Skin epidermis (tissue), 12 donors: ENCODE data around the gene BSN.
"Not testable (repeated sequence)": the region's sequence is repeated elsewhere in the genome, so short reads cannot be mapped to it uniquely, and the experiment has no call there.

ENCODE experiments used
- H3K27ac ChIP-seq, 21 experiments: fragments of 200-600 bp; sonication (generic) in 11 of 21; one replicate each; pipeline ENCODE4 v1.5.0; 2020; ENCODE audit warnings: mild to moderate bottlenecking in 3 of 21, inconsistent platforms in 2 of 21, moderate library complexity in 2 of 21
- H3K4me3 ChIP-seq, 7 experiments: fragments of 200-600 bp; sonication (generic) in 2 of 7; one replicate each; pipeline ENCODE4 v1.5.0; 2020; ENCODE audit warnings: inconsistent platforms in 2 of 7, mild to moderate bottlenecking in 2 of 7, moderate library complexity in 1 of 7

Gene BSN

DNA sequence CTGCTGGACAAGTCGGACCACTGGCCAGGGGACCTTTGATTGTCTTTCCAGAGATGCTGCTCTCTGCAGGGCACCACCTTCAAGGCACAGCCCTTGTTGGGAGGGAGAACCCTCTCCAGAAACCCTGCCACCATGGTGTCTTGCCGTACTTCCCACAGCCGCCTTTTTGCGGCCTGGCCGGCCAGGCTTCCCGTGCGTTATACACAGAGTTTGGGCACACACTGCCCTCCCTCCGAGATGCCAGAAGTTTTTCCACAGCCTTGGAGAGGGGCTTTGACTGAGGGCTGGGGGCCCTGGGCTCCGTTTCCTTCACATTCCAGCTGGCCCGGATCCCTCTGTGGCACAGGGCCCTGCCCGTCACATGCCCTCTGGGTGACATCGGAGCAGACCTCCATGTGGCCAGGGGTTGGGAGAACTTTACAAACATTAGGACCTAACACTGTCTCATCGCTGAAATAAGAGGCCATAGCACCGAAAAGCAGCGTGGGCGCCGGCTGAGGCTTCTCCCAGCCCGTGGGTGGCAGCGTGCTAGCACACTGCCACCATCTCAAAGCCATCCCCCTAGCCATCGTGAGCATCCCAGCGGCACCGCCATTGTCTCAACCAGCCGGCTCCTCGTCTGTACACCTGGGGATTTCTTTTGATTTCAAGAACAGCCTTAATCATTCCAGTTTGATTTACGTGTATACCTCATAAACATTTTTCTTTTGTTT is 113.6 kb downstream of the BSN start:
- Histone ChIP-seq H3K4me3 (no peak overlapping the region), H3K27ac (no peak overlapping the region)

DNA sequence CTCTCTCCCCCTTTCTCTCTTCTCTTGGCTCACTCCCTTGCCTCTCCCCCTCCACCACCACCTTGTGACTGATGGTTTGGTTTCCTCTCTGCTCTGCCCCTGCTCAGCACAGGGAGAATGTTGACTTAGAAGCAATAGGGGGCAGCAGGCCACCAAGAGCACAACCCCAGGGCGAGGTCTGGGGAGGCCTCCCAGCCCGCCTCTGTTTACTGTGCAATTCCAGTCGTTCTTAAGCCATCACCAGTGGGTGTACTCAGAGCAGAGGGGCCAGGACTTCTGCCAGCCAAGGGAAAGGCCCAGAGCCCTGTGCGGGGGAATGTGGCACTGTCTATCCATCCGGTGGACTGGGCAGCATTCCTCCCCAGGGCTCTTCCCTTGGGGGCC is 114.1 kb downstream of the BSN start:
- H3K27ac ChIP-seq: no peak overlapping the region
- H3K4me3 ChIP-seq: no peak overlapping the region

DNA sequence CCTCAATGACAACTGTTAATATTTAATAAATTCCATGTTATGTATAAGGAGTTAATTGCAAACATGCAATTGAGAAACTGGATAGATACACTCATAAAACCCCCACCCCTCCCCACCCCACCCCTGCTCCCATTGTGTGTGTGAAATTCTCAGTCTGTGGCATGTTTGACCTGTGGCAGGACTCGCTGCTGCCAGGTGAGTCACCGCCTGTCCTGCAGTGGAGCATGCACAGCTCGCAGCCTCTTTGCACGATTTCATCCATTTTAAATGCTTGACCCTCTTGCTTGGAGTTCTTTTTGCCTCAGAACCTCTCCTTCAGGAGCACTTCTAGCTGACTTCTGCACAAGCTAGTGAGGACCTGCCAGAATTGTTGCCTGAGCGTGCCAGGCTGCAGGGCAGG is 114.6 kb downstream of the BSN start:
- Histone ChIP-seq H3K4me3 (no peak overlapping the region), H3K27ac (no peak overlapping the region)

DNA sequence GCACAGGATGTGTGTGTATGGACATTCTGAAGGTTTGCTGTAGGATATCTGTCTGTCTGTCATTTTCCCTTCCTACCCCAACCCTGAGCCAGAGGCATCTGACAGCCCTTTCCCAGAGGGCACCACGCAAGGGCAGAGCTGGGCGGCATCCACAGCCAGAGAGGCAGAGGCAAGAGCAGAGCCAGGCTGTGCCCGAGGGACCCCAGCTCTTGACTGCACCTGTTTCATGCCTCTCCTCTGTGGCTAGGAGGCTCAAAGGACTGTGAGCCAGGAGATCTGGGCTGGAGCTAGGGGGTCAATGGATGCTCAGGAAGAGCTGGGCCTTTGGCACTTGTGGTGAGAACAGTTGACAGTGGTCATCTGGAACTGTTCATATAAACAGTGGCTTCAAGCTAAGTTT is 115.1 kb downstream of the BSN start:
- no peak overlapping the region for H3K27ac ChIP-seq

DNA sequence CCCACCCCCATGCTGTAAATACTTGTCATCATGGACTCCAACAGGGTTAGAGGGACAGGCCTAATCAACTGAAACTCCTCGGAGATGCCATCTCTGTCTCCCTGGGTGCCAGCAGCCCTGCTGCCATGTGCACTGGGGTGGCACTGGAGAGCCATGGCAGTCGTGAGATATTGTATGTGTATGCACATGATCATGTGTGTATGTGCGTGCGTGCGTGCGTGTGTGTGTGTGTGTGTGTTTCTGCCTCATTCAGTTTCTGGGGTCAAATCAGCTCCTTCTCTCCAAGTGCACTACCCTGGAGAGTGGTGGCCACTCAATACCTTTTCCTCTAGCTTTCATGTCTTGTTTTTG is 116.6 kb downstream of the BSN start:
- H3K27ac ChIP-seq: no peak overlapping the region
- H3K4me3 ChIP-seq: no peak overlapping the region

More for the DNA sequence above, 115.1 kb downstream of the BSN start:
- no peak overlapping the region for H3K4me3 ChIP-seq

DNA sequence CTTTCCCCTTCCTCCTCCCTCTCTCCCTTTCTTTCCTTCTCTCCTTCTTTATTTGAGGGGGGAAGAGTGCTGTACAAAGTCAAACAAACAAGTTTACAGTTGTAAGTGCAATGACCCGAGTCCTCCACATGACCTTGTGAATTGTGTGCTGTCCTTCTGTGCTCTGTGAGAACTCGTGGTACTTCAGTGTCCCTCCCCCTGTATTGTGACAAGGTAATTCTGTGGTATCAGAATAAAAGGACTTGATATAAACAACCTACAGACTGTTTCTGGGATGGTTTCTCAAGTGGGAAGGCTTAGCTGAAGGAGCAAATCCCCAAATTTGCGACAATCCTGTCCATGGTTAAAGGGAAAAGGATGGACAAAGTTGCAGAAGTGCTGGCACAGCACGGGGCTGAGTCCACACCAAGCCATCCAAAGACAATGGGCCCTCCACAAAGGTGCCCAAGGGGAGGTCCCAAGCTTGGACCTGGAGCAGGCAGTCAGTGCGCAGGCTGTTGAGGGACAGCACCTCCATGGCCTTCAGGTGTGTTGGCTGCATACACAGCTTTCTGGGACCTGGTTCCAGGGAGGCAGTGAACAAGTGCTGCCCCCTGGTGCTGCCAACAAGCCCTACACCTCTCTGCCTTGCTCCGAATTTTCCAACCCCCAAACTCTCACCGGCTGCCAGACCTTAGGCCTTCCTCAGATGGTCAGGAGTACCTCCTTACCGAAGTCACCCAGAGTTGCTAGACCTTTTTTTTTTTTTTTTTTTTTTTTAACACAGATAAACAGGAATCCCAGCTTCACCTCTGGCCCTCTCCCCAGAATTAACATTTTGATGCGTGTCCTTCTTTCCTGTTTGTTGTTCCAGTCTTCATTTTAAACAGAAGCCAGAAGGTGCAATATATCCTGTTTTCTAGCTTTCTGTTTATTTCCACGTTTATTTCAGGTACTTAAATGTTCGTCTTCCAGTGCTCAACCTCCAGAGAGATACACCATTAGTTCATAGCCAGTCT is 117.3 kb downstream of the BSN start:
- Histone ChIP-seq H3K27ac (no peak overlapping the region), H3K4me3 (no peak overlapping the region)

DNA sequence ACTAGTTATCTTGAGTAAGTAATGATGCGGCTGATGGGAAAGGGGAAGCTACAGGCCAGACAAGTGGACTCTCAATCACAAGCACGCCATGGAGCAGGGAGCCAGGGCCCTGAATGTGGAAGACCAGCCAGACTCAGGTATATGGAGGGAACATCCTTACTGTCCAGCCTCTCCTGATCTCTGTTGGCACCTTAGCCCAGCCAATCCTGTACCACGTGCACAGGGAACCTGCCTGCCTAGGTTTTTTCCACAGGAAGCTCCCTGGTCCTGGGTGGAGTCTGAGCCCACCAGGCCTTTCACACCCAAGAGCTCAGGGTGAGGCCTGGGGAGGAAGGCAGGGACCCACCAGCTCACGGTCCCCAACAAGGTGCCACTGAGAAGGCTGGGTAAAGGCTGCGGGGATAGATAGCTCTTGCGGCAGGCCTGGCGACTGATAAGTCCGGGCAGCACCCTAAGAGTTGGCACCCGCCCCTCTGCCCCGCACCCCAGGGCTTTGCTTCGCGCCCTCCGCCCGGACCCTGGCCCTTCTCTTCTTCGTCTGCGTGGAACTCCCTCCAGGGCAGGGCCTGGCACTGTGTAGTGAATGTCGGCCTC is 118.9 kb downstream of the BSN start:
- H3K4me3 ChIP-seq: peak overlapping the region; percentile 66 to 98 (median 72)
- H3K27ac ChIP-seq: peak overlapping the region in 20 of 21 experiments; percentile 75 to 98 (median 90)

DNA sequence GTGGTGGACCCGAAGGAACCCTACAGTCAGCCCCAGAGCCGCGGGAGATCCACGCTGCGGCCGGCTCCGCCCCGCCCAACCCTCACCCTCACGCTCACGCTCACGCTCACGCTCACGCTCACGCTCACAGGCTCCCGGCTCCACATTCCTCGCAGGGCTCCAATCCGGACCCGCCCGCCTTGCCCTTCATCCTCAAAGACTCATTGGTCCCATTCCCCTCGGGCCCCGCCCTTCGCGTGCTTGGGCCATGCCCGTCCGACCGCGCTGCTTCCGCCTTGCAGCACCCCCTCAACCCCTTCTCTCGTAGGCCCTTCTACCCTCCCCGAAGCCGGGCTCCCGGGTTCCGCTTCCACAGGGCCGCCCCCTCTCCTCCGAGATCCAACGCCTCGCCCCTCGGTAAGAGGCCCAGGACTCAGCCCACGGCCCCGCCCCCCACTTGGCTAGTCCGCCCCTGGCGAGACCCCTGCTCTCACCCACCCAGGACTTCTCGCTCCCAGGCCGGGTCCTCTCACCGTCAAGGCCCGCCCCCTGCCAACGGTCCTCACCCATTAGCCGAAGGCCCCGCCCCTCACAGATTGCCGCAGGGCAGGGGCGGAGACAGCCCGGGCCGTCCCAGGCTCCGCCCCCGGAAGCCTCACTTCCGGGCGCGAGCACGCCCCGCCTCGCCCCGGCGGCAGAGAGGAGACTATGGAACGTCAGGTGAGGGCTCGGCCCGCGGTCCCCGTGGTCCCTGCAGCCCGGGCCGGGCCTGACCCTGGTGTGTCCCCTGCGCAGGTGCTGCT is 119.6 kb downstream of the BSN start, which contains the start of gene APEH:
TSS of gene APEH (plus strand) at position 637 of the 782 bp plus-strand sequence. CDS start at position 688, 51 bp downstream.
- peak within 1 kb of the TSS; percentile 66 to 98 (median 72) for H3K4me3 ChIP-seq
- H3K27ac ChIP-seq: peak within 1 kb of the TSS; percentile 56 to 98 (median 90)

DNA sequence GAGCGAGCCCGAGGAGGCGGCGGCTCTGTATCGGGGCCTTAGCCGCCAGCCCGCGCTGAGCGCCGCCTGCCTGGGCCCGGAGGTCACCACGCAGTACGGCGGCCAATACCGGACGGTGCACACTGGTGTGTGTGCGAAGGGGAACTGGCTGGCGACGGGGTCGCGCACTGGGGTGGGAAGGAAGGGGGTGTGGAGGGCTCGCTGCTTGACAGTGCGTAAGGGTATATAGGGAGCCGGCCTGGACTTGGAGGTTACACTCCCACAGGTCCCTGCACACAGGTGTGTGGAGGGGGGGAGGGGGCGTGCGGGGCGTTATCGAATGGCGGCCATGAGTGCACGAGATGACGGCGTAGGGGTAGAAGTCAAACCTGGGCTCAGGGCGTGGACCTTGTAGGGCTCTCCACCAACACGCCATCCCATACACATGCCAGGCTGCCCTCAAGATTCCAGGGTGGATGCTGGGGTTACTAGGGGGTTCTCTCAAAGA is 120.3 kb downstream of the BSN start:
- Histone ChIP-seq H3K4me3 (peak overlapping the region; percentile 66 to 98 (median 72)), H3K27ac (peak overlapping the region; percentile 56 to 98 (median 90))

DNA sequence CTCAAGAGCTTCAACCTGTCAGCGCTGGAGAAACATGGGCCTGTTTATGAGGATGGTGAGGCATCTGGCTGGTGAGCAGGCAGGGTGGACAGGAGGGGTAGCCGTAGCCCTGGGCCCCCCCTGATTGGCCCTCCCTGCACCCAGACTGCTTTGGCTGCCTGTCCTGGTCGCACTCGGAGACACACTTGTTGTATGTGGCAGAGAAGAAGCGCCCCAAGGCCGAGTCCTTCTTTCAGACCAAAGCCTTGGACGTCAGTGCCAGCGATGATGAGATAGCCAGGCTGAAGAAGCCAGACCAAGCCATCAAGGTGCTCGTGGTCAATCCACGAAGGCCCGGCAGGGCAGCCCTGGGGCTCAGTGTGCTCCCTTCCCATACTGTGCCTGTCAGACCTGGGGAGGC is 121.6 kb downstream of the BSN start:
- Histone ChIP-seq H3K27ac (no peak overlapping the region), H3K4me3 (no peak overlapping the region)

DNA sequence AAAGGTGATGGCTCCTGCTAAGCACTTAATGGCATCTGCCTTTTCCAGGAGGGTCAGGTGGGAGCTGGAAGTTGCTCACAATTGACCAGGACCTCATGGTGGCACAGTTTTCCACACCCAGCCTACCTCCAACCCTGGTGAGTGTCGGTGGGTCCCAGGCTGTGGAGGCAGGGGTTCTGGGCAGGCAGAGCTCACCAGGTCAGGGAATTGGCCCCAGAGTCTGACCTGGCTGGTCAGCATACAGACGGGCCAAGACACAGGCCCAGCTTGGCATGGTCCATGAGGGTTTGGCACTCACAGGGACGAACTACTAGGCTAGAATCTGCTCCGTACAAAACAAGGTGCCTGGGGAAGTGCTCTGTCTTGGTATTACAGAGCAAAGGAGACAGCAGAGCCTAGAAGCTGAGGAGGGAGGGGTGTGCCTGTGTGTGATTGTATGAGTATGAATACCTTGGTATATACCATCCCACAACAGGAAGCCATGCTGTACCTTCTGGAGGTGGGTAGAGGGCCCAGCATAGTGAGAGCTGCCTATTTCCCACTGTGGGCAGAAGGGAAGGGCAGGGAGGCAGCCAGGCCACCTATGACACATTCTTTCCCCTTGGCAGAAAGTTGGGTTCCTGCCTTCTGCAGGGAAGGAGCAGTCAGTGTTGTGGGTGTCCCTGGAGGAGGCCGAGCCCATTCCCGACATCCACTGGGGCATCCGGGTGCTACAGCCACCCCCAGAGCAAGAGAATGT is 126.4 kb downstream of the BSN start:
- no peak overlapping the region for H3K4me3 ChIP-seq

DNA sequence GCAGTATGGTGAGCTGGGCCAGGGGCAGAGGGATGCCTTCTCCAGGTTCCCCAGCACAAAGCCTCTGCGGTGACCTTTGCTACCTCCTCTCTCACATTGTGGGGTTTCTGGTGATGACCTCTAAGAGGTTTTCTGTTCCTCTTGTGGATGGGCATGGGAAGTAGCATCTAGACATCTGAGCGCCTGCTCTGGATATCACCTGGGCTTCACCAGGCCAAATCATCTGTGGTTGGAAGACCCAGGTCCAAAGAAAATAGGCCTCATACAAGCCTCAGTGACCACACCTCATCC is 126.9 kb downstream of the BSN start:
- H3K4me3 ChIP-seq: no peak overlapping the region
- no peak overlapping the region for H3K27ac ChIP-seq

More for the DNA sequence above, 126.4 kb downstream of the BSN start:
- no peak overlapping the region for H3K27ac ChIP-seq

DNA sequence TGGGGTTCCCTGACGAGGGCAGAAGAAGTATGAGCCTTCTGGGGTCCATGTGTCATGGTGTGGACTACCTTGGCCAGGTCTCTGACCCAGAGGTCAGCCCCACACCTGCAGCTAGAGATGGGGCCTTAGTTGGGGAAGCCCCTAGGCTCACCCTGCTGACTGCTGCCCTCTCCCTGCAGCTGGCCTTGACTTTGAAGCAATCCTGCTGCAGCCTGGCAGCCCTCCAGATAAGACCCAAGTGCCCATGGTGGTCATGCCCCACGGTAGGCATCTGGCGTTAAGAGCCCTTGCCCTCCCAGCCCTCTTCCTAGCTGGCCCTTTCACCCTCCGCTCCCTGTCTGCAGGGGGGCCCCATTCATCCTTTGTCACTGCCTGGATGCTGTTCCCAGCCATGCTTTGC is 127.3 kb downstream of the BSN start:
- no peak overlapping the region for H3K27ac ChIP-seq
- no peak overlapping the region for H3K4me3 ChIP-seq

DNA sequence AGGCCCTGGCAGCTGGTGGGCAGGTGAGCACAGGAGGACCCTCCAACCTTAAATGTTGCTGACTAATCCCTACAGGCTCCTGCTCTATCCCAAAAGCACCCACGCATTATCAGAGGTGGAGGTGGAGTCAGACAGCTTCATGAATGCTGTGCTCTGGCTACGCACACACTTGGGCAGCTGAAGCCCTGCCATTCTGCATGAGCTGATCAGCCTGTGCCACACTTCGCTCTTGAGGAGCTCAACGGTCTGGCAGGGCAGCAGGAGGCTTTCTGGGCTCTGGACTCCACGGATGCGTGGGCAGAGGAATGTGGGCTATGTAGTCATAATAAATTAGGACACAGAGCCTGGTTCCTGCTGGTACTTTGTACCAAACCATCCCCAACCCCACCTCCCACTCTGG is 128.9 kb downstream of the BSN start:
- H3K4me3 ChIP-seq: no peak overlapping the region
- no peak overlapping the region for H3K27ac ChIP-seq

DNA sequence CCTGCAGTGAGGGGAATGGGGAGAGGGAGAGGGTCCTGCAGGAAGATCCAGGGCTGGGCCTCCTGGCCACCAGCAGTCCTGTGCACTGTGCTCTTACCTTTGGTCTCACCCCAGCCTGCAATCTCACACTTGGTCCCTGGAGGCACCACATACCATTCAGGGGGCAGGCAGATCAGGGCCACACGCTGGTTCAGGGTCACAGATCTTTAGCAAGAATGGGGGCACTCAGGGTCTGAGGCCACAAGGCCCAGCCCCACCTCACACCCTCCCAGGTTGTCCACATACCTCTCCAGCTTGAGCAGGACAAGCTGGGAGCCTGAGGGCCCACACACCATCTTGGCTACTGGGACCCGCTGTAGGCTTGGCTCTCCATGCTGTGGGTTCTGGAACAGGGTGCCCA is 130.2 kb downstream of the BSN start:
- not testable (repeated sequence) for H3K27ac ChIP-seq, H3K4me3 ChIP-seq

DNA sequence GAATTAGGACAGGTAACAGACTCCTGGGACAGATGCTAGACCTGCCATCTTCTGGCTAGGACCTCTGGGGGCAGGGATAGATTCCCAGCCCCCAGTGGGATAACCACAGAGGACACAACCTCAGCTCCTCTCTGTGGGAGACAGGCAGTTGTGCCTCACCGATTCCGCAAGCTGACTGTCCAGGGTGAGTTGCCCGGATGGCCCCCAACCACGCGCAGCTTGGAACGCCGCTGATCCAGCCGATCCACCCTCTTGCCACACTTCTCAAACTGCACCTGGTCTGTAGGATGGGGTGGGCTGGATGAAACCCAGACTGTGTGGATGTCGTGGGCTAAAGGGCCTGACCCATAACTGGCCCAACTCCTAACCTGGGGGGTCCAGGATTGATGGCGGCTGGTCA is 130.8 kb downstream of the BSN start:
- not testable (repeated sequence) for H3K4me3 ChIP-seq, H3K27ac ChIP-seq

DNA sequence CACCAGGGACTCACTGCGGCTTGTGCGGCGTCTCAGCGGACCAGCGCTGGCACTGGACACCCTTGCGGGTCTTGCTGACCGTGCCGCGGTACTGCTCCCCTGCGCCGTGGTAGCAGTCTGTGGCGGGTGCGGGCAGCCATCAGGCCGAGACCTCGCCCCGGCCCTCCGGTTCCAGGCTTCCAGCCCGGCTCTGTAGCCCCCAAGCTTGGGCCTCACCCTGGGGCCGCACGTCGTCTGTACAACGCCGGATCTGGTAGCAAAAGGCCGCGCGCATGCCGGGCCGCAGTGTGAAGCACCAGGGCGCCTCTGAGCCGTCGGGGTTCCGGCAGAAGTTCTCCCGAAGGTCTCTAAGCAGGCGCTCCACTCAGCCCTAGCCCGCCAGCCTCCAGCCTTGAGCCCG is 131.6 kb downstream of the BSN start:
- H3K27ac ChIP-seq: not testable (repeated sequence)
- peak overlapping the region in 4 of 7 experiments; percentile 29 to 40 (median 36) for H3K4me3 ChIP-seq

DNA sequence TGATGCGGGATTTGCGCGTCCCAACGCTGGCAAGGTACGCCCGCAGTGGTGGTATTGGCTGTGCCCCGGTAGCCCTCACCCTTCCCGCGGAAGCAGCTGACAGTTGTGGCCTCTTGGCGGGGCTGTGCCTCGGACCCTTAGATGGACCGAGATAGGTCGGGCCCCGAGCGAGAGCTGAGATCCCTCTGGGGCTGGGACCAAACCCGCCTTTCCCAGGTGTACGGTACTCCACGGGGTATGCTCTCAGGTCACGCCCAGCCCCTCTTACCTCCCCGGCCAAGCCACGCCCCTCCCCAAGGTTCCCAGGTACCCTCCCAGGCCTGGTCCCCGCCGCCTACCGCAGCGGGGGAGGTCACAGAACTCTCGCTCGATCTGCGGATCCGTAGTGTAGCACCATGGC is 132.1 kb downstream of the BSN start:
- Histone ChIP-seq H3K27ac (peak overlapping the region in 5 of 21 experiments; percentile 17 to 62 (median 35)), H3K4me3 (peak overlapping the region in 6 of 7 experiments; percentile 4 to 40 (median 32))
